GM18868 (cell line): ENCODE data around the gene STAP2.

Experiments used
- ATAC-seq: cut with Tn5 transposase; IDR thresholded peaks from one replicate; pipeline ENCODE4 v1.9.1; 2021; ENCODE audit warnings: mild to moderate bottlenecking, moderate library complexity; ENCODE audit not compliant: unreplicated experiment

STAP2 gene

DNA sequence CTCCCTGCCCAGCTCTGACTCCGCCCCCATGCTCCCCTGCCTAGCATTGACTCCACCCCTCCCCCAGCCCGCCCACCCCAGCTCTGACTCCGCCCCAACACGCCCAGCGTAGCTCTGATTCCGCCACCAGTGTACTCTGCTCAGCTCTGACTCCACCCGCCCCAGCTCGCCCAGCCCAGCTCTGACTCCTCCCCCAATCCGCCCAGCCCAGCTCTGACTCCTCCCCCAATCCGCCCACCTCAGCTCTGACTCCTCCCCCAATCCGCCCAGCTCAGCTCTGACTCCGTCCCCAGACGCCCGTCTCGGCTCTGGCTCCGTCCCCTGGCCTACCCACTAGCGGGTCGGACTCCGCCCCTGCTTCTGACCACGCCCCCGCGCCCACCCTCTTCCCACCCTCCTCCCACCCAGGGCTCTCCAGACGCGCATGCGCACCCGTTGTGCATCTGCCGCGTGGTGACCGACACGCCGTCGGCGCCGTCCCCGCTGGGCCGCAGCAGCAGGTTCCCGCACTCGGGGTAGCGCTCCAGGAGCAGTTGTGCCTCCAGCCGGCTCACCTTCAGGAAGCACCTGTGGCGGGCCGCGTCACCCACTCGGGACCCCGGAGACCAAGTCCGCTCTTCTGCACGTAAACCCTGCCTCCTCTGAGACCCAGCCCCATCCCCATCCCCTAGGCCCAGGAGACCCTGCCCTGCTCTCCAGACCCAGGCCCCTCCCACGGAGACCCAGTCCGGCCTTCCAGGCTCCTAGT, 10.2 kb downstream of the STAP2 start:
- ATAC-seq = peak; percentile 88

- ATAC-seq = no peak
Observed at GRCh38 chr19:4327877-4328242, 10.8 kb downstream of the STAP2 start.

DNA sequence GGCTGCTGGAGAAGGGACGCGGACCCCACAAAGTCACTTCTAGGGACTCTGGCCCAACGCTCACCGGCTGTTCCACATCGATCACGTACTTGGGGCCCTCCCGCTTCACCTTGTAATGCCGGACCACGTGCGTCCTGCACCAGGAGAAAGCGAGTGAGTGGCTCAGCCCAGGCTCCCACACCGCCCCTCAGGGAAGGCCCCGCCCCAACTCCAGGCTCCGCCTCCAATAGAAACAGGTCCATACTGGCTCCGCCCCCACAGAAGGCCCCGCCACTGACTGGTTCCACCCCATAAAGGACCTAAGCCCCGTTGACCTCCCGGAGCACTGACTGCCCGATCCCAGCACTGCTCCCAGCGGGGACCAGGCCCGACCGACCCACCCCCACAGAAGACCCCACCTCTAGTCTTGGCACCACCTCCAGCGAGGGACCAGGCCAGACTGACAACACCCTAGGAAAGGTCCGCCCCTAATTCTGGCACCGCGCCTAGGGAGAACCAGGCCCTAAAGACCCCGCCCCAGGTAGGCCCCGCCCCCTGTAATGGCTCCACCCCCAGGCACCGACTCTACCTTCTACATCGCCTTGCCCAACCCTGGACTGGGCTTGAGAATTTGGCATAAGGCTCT, 11.3 kb downstream of the STAP2 start:
- ATAC-seq = no peak

GRCh38 chr19:4326837-4327251, 11.8 kb downstream of the STAP2 start:
- no peak for ATAC-seq

DNA sequence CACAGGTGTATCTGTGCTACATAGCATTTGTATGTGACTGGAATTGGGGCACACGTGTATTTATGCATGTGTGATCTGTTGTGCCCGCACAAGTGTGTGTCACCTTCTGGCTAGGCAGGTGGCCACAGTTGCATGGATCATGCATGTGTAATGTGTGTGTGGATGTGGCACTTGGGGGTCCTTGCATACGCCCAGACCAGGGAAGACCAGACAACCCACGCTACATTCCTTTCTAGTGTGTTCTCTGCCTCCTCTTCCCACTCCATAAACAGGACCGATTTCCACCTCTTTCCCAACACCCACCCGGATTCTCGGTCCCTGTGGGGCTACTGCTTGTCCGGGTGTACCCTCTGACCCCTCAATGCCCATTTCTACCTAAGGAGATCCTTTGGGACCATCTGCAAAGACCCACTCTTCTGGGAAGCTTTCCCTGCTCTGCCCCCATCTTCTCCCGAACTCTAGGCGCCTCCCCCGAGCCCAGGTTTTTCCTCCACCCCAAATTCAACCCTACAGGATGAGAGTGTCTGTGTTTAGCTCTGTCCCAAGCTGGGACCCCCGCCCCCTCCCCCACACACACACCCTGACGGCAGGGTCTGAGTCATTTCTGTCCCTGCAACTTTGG, 12.3 kb downstream of the STAP2 start:
- no peak for ATAC-seq

DNA sequence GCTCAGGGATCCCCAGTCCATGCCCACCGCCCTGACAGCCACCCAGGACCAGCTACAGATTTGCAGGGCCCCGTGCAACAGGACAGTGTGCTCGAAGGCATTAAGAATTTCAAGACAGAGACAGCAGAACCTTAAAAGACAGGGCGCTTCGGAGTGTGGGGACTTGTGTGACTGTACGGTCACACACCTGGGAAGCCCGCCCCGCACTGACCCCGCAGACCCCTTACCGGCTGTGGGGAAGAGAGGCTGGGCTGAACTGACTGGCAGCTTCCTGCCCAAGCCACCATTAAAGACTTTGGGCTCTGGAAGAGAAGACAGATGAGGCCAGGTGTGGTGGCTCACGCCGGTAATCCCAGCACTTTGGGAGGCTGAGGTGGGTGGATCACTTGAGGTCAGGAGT, 14.4 kb downstream of the STAP2 start:
- no peak for ATAC-seq

GRCh38 chr19:4323692-4324091, 14.9 kb downstream of the STAP2 start:
- ATAC-seq = no peak

- ATAC-seq = no peak
Observed at GRCh38 chr19:4322942-4323665, 15.5 kb downstream of the STAP2 start.

DNA sequence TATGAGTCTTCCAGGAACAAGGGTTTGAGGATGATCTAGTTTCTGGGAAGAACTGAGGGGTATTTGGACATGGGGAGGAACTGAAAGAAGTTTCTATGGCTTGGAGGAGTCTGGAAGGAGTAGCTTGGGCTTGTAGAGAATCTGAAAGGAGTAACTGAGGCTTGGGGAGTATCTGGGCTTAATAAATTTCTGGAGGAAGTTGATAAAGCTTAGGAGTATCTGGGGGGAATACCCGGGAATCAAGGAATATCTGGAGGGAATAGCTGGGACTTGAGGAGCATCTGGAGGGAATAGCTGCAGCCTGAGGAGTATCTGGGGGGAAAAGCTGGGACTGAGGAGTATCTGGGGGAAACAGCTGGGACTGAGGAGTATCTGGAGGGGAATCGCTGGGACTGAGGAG, 18.2 kb downstream of the STAP2 start:
- no peak for ATAC-seq

- ATAC-seq = no peak
Observed at GRCh38 chr19:4319067-4319718, 19.4 kb downstream of the STAP2 start.

- no peak for ATAC-seq
Observed at GRCh38 chr19:4318460-4318859, 20.2 kb downstream of the STAP2 start.

DNA sequence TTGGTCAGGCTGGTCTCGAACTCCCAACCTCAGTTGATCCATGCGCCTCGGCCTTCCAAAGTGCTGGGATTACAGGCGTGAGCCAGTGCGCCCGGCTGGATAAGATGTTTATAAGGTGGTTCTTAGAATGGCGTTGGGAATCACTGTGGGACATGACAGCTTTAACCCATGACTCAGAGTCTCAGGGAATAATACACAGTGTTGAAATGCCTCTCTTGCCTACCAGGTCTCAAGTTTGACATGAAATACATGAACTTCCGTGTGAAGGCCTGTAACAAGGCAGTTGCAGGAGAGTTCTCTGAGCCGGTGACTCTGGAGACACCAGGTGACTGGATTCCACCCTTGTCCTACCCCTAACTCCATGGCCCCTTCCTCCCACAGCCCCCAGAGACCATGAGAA, 21.7 kb downstream of the STAP2 start:
- ATAC-seq = no peak

DNA sequence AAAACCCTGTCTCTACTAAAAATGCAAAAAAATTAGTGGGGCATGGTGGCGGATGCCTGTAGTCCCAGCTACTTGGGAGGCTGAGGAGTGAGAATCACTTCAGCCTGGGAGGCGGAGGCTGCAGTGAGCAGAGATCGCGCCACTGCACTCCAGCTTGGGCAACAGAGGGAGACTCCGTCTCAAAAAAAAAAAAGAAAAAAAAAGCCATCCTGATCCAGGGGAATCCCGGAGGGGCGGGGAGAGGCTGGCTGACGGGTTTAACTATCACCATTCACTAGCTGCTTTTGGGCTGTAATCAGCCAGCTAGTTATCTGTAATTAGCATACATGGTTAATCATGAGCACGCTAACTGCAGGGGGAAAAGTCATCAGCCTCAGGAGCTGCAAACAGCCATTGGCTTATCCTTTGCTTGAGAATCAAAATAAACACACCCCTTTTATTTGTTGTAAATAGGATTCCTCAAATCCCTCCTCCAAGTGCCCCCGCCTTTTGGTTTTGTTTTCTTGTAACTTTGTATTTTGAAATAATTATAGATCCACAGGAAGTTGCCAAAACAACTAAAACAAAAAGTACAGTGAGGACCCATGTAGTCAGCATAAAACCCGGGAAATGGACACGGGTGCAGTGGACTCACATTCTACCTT, 24.7 kb downstream of the STAP2 start:
- no peak for ATAC-seq

DNA sequence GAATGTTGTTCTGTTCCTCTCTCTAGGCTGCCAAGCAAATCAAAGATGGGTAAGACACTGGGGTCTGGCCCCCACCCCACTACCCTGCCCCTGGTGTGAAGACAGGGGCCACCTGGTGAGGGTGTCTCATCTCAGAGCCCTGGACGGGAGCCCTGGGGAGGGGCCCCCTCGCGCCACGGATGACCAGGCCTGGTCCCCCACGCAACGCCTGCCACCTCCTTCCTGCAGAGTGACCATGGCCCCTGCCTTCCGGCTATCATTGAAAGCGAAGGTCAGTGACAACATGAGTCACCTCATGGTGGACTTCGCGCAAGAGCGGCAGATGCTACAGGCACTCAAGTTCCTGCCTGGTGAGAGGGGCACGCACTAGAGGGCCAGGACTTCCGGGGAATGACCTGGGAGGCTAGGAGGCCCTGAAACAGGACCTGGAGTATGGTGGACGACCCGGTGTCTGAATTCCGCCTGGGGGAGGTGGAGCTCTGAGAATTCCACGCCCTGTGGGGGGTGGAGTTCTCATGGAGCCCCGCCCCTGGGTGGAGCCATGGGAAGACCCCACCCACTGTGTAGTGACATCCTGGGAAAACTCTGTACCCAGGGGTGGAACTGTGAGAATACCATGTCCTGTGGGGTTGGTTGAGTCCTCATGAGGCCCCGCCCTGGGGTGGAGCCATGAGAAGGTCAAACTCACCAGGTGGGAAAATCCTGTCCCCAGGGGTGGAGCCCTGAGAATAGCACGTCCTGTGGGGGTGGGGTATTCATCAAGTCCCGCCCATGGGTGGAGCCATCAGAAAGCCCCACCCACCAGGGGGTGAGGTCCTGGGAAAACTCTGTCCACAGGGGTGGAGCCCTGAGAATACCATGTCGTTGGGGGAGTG, 28.1 kb downstream of the STAP2 start:
- no peak for ATAC-seq

DNA sequence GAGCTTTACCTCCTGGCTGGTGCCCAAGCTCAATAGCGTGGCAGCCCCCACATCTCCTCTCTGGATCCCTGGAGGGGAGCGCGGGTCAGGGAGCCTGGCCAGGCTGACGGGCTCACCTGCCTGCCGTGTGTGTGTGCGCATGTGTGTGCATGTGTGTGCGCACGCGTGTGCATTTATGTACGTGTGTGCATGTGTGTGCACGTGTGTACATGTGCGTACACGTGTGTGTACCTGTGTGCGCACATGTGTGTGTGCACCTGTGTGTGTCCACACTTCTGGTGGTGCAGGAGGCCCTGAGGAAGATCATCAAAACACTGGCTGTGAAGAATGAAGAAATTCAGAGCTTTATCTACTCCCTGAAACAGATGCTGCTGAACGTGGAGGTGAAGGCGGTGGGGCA, 33.0 kb downstream of the STAP2 start:
- no peak for ATAC-seq

GRCh38 chr19:4305257-4305612, 33.4 kb downstream of the STAP2 start:
- ATAC-seq = no peak

DNA sequence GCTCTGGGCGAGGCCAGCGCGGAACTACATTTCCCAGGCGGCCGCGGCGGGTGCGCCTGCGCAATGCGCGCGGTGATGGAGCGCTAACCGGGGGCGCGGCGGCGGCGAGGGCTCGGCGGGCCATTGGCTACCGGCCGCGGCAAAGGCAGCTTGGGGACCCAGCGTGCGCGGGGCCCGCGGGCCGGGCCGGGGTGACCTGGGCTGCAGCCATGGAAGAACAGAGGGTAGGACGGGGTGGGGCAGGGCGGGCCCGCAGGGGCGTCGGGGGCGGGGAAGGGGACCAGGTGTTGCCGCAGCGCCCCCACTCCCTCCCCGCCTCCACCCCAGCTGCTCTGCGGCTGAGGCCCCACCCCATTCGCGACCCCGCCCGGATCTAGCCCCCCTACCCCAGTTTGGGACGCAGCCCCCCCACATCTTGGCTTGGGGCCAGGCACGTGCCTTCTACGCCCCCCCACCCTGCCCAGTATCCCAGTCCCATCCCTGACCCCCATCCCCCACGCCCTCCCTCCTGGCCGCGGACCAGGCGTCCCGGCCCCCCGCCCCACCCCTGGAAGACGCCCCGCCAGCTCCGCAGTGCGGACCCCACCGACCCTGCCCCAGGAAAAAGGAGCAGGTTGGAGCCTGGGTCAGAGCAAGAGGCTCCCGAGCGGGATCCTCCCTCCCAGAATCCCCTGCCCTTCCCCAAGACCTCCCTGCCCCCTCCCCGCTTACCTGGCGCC, 33.9 kb downstream of the STAP2 start, which contains the start of gene FSD1:
TSS of gene FSD1 (plus strand) at position 61 of the 719 bp plus-strand sequence. CDS start at position 210, 149 bp downstream.
- ATAC-seq = no peak

DNA sequence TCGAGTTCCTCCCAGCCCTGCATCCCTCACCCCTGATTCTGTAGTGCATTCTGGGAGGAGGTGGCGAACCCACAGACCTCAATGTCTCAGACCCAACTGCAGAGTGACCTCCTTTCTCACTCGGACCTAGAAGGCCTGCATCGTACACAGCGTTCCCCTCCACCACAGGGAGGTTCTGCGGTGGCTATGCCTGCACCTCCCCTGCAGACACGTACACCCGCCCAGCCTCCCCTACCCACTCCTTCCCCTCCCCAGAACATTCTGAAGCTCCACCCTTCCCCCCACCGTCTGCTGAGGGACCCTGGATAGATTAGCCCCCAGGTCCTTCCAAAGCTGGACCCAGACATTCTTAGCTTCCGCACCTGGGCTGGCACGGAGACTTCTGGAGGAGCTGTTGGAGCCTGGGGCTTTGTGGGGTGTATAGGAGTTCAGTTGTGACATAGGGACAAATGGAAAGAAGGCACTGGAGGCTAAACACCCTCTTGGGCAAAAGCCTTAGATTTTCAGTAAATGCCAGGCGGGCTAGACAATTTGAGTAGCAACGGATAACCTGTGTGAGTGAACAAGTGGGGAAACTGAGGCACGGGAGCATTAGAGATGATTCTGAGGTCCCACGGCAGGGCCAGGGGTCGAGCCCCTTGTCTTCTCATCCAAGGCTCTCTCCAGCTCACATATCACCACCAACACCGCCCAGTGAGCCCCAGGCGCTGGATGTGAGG, 34.6 kb downstream of the STAP2 start:
- ATAC-seq = no peak
